Activated T-cell treated with anti-CD3 and anti-CD28 coated beads, Interleukin-2, amount 50 U/mL, for 1 hour (primary cell): Measurements from ENCODE around the gene GRIK3.
"Not testable (repeated sequence)": the region's sequence is repeated elsewhere in the genome, so short reads cannot be mapped to it uniquely, and the experiment has no call there.

Experiments used
- DNase-seq: peaks from one replicate; pipeline ENCODE4 v3.0.0-alpha.2; 2020

The GRIK3 gene

GRCh38 chr1:36934061-36934460 is 100.3 kb downstream of the GRIK3 start:
- DNase-seq, result no peak

GRCh38 chr1:36927826-36928225 is 106.5 kb downstream of the GRIK3 start:
- DNase-seq, result no peak

GRCh38 chr1:36925251-36925650 is 109.1 kb downstream of the GRIK3 start:
- DNase-seq, result no peak

GRCh38 chr1:36924282-36924811 is 110.0 kb downstream of the GRIK3 start:
- no peak for DNase-seq

GRCh38 chr1:36922593-36923426 is 111.5 kb downstream of the GRIK3 start:
- DNase-seq, result no peak

- no peak for DNase-seq
Observed at GRCh38 chr1:36922071-36922470, 112.2 kb downstream of the GRIK3 start.

GRCh38 chr1:36920801-36921405 is 113.4 kb downstream of the GRIK3 start:
- no peak for DNase-seq

GRCh38 chr1:36920371-36920770 is 113.9 kb downstream of the GRIK3 start:
- no peak for DNase-seq

GRCh38 chr1:36919491-36920145 is 114.7 kb downstream of the GRIK3 start:
- no peak for DNase-seq

- DNase-seq, result no peak
Observed at GRCh38 chr1:36918604-36919003, 115.7 kb downstream of the GRIK3 start.

- DNase-seq, result not testable (repeated sequence)
Observed at GRCh38 chr1:36916542-36916941, 117.8 kb downstream of the GRIK3 start.

- DNase-seq, result no peak
Observed at GRCh38 chr1:36913484-36914060, 120.7 kb downstream of the GRIK3 start.

GRCh38 chr1:36913016-36913415 is 121.3 kb downstream of the GRIK3 start:
- DNase-seq, result no peak

- no peak for DNase-seq
Observed at GRCh38 chr1:36912365-36912865, 121.9 kb downstream of the GRIK3 start.

GRCh38 chr1:36911561-36912364 is 122.6 kb downstream of the GRIK3 start:
- no peak for DNase-seq

GRCh38 chr1:36910886-36911540 is 123.3 kb downstream of the GRIK3 start:
- no peak for DNase-seq

- no peak for DNase-seq
Observed at GRCh38 chr1:36909946-36910725, 124.2 kb downstream of the GRIK3 start.

- DNase-seq, result not testable (repeated sequence)
Observed at GRCh38 chr1:36909359-36909758, 125.0 kb downstream of the GRIK3 start.

GRCh38 chr1:36908096-36908495 is 126.2 kb downstream of the GRIK3 start:
- DNase-seq, result no peak

GRCh38 chr1:36906555-36906954 is 127.8 kb downstream of the GRIK3 start:
- DNase-seq, result no peak

- no peak for DNase-seq
Observed at GRCh38 chr1:36905941-36906340, 128.4 kb downstream of the GRIK3 start.
